Hair follicle dermal papilla cell (primary cell): ENCODE data around the gene MIB1. TPM values are rescaled to one million over a fixed set of nuclear protein-coding genes. Genes with fewer than 3 reads are reported as not detected.

Experiments used
- small RNA-seq: library from RNA; depleted of rRNA; stranded (forward); fragments of <200 nt; gene quantifications from one replicate; pipeline ENCODE3, GENCODE V24; 2012
- total RNA-seq: library from RNA; depleted of rRNA; stranded (reverse); fragments of >200 nt; gene quantifications from 2 replicates; pipeline ENCODE4 v1.2.3, GENCODE V29; 2012

The MIB1 gene
- total RNA-seq = 60.2 and 72.4 TPM in 2 replicates

GRCh38 chr18:21740538-21741311 is at the start of gene MIB1:
Gene MIB1 (plus strand): TSS chr18:21740792. CDS start chr18:21741584, 792 bp downstream.

GRCh38 chr18:21704603-21705364 is 35.8 kb upstream of the MIB1 start, which contains the start of gene ABHD3:
Gene ABHD3 (minus strand): TSS chr18:21704774. CDS start chr18:21704665, 109 bp downstream.

Small RNA genes lying within 50 kb of the gene (small RNA-seq; reads per million reads assigned to genes)
- not detected for gene AC103987.3
- gene RF00019 = not detected
- not detected for gene RF00045
- not detected for gene RF01241
- not detected for gene RN7SL233P
- not detected for gene RNU6-1038P

Other genes with a start within 250 kb of the MIB1 start
- gene ESCO1, start 140.1 kb upstream of the MIB1 start, total RNA-seq = 12.0 and 13.6 TPM in 2 replicates
- gene SNRPD1, start 128.5 kb upstream of the MIB1 start, total RNA-seq = 5.5 and 10.3 TPM in 2 replicates
- 3.1 and 3.4 TPM in 2 replicates for gene ABHD3, start 36.0 kb upstream of the MIB1 start, total RNA-seq